HG03457 (cell line): ENCODE measurements around the gene CCDC34.

ENCODE experiments used
- ATAC-seq: cut with Tn5 transposase; IDR thresholded peaks from one replicate; pipeline ENCODE4 v1.9.1; 2021; ENCODE audit warnings: moderate number of reproducible peaks; ENCODE audit not compliant: unreplicated experiment

CCDC34 gene

DNA sequence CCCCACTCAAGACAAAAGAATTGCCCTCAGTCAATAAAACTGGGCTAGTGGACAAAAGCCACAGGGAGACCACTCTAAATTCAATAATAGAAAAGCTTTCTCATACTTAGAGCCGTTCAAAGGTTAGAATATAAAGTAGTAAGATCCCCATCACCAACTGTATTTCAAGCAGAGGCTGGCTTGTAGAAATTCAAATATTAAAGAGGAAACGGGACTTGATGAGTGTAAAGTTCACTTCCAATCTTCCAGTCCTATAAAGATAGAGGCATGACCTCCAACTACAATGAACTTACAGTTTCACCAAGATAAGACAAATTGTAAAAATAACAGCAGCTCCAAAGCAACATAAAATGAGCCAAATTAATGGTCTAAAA, 70.4 kb downstream of the CCDC34 start:
- no peak for ATAC-seq

DNA sequence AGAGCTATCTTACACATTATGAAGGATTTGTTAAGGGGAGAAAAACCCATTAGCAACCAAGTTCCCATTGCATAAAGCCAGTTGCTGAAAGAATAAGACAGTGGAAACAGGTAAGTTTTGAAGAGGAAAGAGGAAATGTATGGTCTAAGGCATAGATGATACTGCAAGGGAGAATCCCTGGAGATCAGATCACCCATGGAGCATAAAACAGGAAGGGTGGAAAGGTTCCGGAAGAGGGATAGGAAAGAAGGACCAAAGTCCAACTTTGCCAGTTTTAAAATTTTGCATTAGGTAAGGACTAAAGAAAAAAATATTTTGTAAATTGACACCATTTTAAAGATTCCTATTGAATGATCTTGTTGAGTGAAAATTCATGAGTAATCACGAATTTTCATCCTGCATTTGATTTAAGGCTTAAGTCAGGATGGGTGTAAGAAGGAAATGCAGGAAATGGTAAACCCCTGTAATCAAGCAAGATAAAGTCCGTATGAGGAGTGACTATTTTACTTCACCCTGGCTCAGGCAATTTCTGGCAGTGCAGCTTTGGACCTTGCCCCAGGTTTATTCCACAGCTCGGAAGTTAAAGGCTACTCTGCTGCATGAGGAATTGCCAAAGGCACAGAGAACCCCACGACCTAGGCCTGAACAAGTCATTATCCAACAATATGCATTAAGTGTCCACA, 70.9 kb downstream of the CCDC34 start:
- no peak for ATAC-seq

DNA sequence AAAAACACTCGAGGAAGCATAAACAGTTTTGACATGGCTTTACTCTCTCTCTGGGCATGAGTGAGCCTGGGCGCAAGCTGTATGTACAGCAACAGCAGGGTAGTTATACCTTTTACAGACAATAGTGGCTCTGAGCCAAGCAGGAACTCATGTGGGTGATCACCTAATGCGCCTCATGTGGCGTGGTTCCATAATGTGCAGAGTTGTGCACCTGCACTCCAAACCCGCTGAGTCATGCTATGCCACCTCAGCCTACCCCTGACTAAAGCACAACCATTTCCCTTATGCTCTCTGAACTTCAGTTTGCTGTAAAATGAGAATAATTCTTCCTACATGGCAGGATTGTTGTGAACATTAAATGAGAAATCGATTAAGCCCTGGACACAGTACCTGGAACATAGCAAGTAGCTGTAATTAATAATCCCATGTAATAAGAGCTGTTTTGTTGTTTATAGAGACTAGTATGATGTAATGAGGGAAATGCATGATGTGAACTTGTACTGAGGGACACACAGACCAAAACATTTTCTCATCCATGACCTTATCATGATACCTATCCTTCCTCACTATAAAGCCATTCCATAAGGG, 71.6 kb downstream of the CCDC34 start:
- no peak for ATAC-seq

GRCh38 chr11:27290261-27291050, 72.6 kb downstream of the CCDC34 start:
- ATAC-seq: no peak
